GM12892 (cell line): ENCODE results near the gene ZNRF2.

Experiments
- POLR2A ChIP-seq: IDR thresholded peaks from 2 replicates; pipeline ENCODE4 v1.6.1; 2011; ENCODE audit warnings: low read depth, low read length, control low read depth
- POLR2AphosphoS5 ChIP-seq: IDR thresholded peaks from 2 replicates; pipeline ENCODE4 v1.6.1; 2011; ENCODE audit warnings: low read depth, low read length, control low read depth

- TF ChIP-seq POLR2A, result no peak
- no peak for TF ChIP-seq POLR2AphosphoS5
Observed at GRCh38 chr7:30344513-30344912, 60.1 kb downstream of the ZNRF2 start.
